DND-41 (cell line): ENCODE data around the gene ASL.

Experiments used
- CTCF ChIP-seq: IDR thresholded peaks from 2 replicates; pipeline ENCODE4 v1.5.1; 2012; ENCODE audit warnings: borderline replicate concordance, low read length, moderate library complexity, mild to moderate bottlenecking; ENCODE audit not compliant: poor library complexity, severe bottlenecking; ENCODE audit errors: extremely low read depth
- EZH2 ChIP-seq: IDR thresholded peaks from 3 replicates; pipeline ENCODE4 v1.6.1; 2012; ENCODE audit warnings: borderline replicate concordance, low read depth, mild to moderate bottlenecking, moderate library complexity, low read length, inconsistent platforms; ENCODE audit not compliant: severe bottlenecking

- TF ChIP-seq CTCF (no peak), EZH2 (no peak)
Observed at GRCh38 chr7:66100408-66101050, 24.9 kb downstream of the ASL start.
